Gastrocnemius medialis (tissue), 4 donors: ENCODE results near the gene ATP9A. TPM values are rescaled to one million over a fixed set of nuclear protein-coding genes. Genes with fewer than 3 reads are reported as not detected.

Experiments
- ATAC-seq, 2 donors: fragments of 150-250 bp; one replicate each; pipeline ENCODE4 v1.9.1; 2016
- DNase-seq, 2 donors: peaks; one replicate each; pipeline ENCODE4 v3.0.0-alpha.2; 2019
- H3K27ac ChIP-seq, 4 donors: fragments of 200-600 bp; sonication (generic); 1 replicate in 1 of 4; 2 replicates in 3 of 4; pipeline ENCODE4 v1.5.1; 2016 to 2018; ENCODE audit warnings: mild to moderate bottlenecking in 2 of 4, moderate library complexity in 1 of 4
- H3K27me3 ChIP-seq, 3 donors: fragments of 200-600 bp; sonication (generic) in 2 of 3; 1 replicate in 1 of 3; 2 replicates in 2 of 3; pipeline versions ENCODE4 v1.5.1 to v1.6.0; 2016 to 2019; ENCODE audit warnings: mild to moderate bottlenecking in 1 of 3, moderate library complexity in 1 of 3
- H3K36me3 ChIP-seq, 2 donors: fragments of 200-600 bp; sonication (generic) in 1 of 2; one replicate each; pipeline ENCODE4 v1.5.1; 2017 to 2018
- H3K4me1 ChIP-seq, 2 donors: fragments of 200-600 bp; sonication (generic) in 1 of 2; one replicate each; pipeline ENCODE4 v1.5.1; 2016 to 2017; ENCODE audit warnings: mild to moderate bottlenecking in 2 of 2
- H3K4me3 ChIP-seq, 4 donors: fragments of 200-600 bp; sonication (generic) in 3 of 4; 1 replicate in 1 of 4; 2 replicates in 3 of 4; pipeline ENCODE4 v1.5.1; 2016 to 2019; ENCODE audit warnings: mild to moderate bottlenecking in 2 of 4
- H3K9me3 ChIP-seq, 3 donors: fragments of 200-600 bp; sonication (generic) in 2 of 3; 1 replicate in 1 of 3; 2 replicates in 2 of 3; pipeline ENCODE4 v1.5.1; 2016 to 2019
- POLR2A ChIP-seq, 2 donors: fragments of 450-650 bp; IDR thresholded peaks; one replicate each; pipeline ENCODE4 v1.6.1; 2017; ENCODE audit warnings: antibody characterized with exemption in 2 of 2, mild to moderate bottlenecking in 2 of 2, moderate library complexity in 2 of 2
- in situ Hi-C, 4 donors: fragments of 200-750 bp; cut with MboI; loops; one replicate each; pipeline versions ENCODE4 v1.15.0 to v1.8.0; 2017; ENCODE audit warnings: low sequenced_read_pairs in 4 of 4
- intact Hi-C: fragments of 100-400 bp; cut with DNase I; formaldehyde crosslinking; loops from one replicate; pipeline ENCODE4 v1.15.1; 2023; ENCODE audit warnings: low total_unique reads
- total RNA-seq, 4 donors: library from RNA; depleted of rRNA; stranded (reverse); fragments of >200 nt; gene quantifications; one replicate each; pipeline versions ENCODE4 v1.1.0 to v1.2.3, GENCODE V29; 2016
- TF ChIP-seq, protein P1 (sequence below), 5 experiments: fragments of 450-650 bp in 3 of 5; fragments of 200-600 bp in 2 of 5; sonication (generic) in 2 of 5; IDR thresholded peaks in 4 of 5; conservative IDR thresholded peaks in 1 of 5; 1 replicate in 4 of 5; 2 replicates in 1 of 5; pipeline ENCODE4 v1.5.1; 2016 to 2019; ENCODE audit warnings: antibody characterized with exemption in 5 of 5, mild to moderate bottlenecking in 3 of 5, moderate library complexity in 3 of 5

Gene ATP9A
- total RNA-seq, 4 donors from 2014 or later, result 11.8 to 34.8 (median 20.8) TPM

DNA sequence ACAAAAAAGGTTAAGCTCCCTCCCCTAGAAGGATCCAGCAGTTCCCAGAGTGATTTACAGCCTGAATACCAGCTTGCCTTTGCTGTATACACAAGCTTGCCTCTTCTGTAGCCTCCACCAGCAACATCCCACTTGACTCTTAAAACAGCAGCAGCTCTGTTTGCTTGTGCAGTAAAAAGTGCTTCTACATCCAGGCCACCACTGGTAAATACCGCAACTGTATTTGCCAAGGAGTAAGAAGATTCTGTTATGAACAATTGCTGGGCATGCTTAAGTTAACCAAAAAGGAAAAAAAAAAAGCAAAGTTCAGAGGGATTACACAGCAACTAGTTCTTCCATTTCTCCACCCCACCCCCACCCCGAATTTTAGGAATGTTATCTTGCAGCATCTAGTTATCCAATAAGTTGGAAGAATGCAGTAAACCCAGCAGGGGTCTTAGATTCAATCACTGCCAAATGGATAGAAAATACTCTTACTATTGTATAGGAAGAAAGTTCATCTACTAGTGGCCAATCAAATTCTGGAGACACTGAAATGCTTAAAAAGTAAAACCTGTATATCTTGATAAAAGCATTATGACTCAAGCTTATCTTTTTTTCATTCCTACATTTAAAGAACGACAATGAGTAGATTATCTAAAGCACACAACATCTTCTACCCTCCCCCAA lies 29.3 kb upstream of the ATP9A start:
- no peak for TF ChIP-seq POLR2A (IDR thresholded peaks at IDR 0.05)
- TF ChIP-seq, protein P1, sequence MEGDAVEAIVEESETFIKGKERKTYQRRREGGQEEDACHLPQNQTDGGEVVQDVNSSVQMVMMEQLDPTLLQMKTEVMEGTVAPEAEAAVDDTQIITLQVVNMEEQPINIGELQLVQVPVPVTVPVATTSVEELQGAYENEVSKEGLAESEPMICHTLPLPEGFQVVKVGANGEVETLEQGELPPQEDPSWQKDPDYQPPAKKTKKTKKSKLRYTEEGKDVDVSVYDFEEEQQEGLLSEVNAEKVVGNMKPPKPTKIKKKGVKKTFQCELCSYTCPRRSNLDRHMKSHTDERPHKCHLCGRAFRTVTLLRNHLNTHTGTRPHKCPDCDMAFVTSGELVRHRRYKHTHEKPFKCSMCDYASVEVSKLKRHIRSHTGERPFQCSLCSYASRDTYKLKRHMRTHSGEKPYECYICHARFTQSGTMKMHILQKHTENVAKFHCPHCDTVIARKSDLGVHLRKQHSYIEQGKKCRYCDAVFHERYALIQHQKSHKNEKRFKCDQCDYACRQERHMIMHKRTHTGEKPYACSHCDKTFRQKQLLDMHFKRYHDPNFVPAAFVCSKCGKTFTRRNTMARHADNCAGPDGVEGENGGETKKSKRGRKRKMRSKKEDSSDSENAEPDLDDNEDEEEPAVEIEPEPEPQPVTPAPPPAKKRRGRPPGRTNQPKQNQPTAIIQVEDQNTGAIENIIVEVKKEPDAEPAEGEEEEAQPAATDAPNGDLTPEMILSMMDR (IDR thresholded peaks at IDR 0.05 in 4 of 5, conservative IDR thresholded peaks at IDR 0.05 in 1 of 5), result no peak
- H3K4me3 ChIP-seq, result no peak overlapping the region
- intact Hi-C loops (no loop called here), in situ Hi-C loops (no loop called here)
- H3K36me3 ChIP-seq, result no peaks in the 10 kb centered on the region
- H3K27me3 ChIP-seq, result peaks cover 47 to 50% (median 48%) of the 10 kb centered on the region in 3 donors
- no peaks in the 10 kb centered on the region for H3K9me3 ChIP-seq
- peaks cover 9 to 14% of the 10 kb centered on the region in 2 donors for H3K4me1 ChIP-seq
- no peak for ATAC-seq
- no peak for DNase-seq
- no peak overlapping the region for H3K27ac ChIP-seq

DNA sequence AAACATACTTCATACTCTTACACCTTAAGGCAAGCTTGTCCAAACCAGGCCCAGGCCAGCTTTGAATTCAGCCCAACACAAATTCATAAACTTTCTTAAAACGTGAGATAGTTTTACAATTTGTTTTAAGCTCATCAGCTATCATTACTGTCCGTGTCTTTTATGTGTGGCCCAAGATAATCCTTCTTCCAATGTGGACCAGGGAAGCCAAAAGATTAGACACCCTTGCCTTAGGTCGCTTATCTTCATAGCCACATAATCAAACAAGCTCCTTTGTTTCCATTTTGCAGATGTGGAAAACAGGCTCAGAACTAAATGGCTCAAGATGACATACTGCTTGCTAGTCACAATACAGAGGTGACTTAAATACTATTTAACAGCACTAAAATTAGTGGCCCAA lies 28.1 kb upstream of the ATP9A start:
- H3K4me3 ChIP-seq, result no peak overlapping the region
- ATAC-seq, result no peak
- peaks cover 6 to 11% of the 10 kb centered on the region in 2 donors for H3K4me1 ChIP-seq
- in situ Hi-C loops, result no loop called here
- no peak for DNase-seq
- H3K27ac ChIP-seq, result no peak overlapping the region
- H3K36me3 ChIP-seq, result no peaks in the 10 kb centered on the region
- intact Hi-C loops, result no loop called here
- no peaks in the 10 kb centered on the region for H3K9me3 ChIP-seq
- H3K27me3 ChIP-seq, result peaks cover 37 to 38% (median 37%) of the 10 kb centered on the region in 3 donors
- TF ChIP-seq POLR2A (IDR thresholded peaks at IDR 0.05), result no peak
- TF ChIP-seq, protein P1 (IDR thresholded peaks at IDR 0.05 in 4 of 5, conservative IDR thresholded peaks at IDR 0.05 in 1 of 5), result no peak

DNA sequence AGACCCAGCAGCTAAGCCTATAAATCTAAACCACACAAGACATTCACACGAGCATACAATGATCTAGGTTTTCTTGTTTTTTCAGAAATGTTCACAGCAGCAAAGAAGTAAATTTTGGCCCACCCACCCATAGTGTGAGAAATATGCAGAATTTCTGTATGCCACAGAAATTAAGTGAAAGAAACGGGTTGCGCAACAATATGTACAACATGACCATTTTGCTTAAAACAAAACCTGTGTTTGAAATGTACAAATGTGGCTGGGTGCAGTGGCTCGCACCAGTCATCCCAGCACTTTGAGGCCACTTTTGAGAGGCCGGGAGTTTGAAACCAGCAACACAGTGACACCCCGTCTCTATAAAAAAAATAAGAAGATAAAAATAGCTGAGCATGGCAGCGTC lies 24.8 kb upstream of the ATP9A start:
- no peak for TF ChIP-seq POLR2A (IDR thresholded peaks at IDR 0.05)
- TF ChIP-seq, protein P1 (IDR thresholded peaks at IDR 0.05 in 4 of 5, conservative IDR thresholded peaks at IDR 0.05 in 1 of 5), result no peak
- intact Hi-C loops, result no loop called here
- no peak for DNase-seq
- H3K4me3 ChIP-seq, result no peak overlapping the region
- H3K27ac ChIP-seq, result no peak overlapping the region
- no peaks in the 10 kb centered on the region for H3K36me3 ChIP-seq
- no peak for ATAC-seq
- in situ Hi-C loops, result no loop called here
- H3K9me3 ChIP-seq, result no peaks in the 10 kb centered on the region
- H3K27me3 ChIP-seq, result peaks cover 5 to 7% (median 7%) of the 10 kb centered on the region in 3 donors
- H3K4me1 ChIP-seq, result no peaks in the 10 kb centered on the region

DNA sequence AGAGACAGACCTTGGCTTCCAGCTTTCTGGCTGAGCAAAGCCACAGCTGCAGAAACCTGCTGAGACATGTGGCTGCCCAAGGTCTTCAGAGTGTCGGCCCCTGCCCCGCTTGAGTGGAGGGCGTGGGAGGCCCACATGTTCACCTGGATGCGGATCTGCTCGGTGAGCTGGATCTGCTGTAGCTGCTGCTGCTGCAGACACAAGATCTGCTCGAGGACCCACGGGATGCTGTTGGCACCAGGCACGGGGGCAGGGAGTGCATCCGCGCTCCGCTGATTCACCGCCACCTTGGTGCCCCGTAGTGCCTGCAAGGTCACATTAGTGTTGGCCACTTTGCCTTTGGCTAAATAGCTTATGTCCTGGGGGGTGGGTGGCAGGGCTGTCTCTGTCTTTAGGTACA lies 23.4 kb upstream of the ATP9A start:
- Histone ChIP-seq H3K36me3 (no peaks in the 10 kb centered on the region), H3K9me3 (no peaks in the 10 kb centered on the region), H3K4me1 (no peaks in the 10 kb centered on the region), H3K27ac (no peak overlapping the region), H3K27me3 (peaks cover 0 to 7% (median 0%) of the 10 kb centered on the region in 3 donors), H3K4me3 (no peak overlapping the region)
- intact Hi-C loops, result no loop called here
- TF ChIP-seq, protein P1 (IDR thresholded peaks at IDR 0.05 in 4 of 5, conservative IDR thresholded peaks at IDR 0.05 in 1 of 5), result no peak
- TF ChIP-seq POLR2A (IDR thresholded peaks at IDR 0.05), result no peak
- DNase-seq (no peak), ATAC-seq (no peak)
- in situ Hi-C loops, result no loop called here

DNA sequence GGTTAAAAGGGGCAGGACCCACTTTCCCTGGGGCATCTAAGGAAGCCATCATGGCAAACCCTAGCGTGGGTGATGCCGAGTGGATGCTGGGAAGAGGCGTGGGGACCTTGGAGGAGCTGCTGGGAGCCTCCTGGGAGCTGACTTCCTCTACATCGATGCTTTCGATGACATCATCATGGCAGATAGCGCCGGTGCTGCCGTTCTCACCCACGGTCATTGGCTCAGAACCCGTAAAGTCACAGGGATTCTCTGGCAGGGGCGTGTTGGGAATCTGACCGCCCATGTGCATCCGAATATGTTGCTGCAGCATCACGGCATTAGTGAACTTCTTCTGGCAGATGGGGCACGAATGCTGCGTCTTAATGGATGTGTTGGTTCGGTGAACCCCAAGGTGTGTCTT lies 22.1 kb upstream of the ATP9A start:
- TF ChIP-seq, protein P1 (IDR thresholded peaks at IDR 0.05 in 4 of 5, conservative IDR thresholded peaks at IDR 0.05 in 1 of 5), result no peak
- no peak for TF ChIP-seq POLR2A (IDR thresholded peaks at IDR 0.05)
- H3K4me3 ChIP-seq, result no peak overlapping the region
- intact Hi-C loops, result no loop called here
- in situ Hi-C loops, result no loop called here
- ATAC-seq, result no peak
- peaks cover 0 to 7% (median 0%) of the 10 kb centered on the region in 3 donors for H3K27me3 ChIP-seq
- DNase-seq, result no peak
- no peaks in the 10 kb centered on the region for H3K4me1 ChIP-seq
- H3K27ac ChIP-seq, result no peak overlapping the region
- H3K36me3 ChIP-seq, result no peaks in the 10 kb centered on the region
- H3K9me3 ChIP-seq, result no peaks in the 10 kb centered on the region
